RCC 7860 (cell line): ENCODE results near the gene MERTK.
A peak's percentile ranks its signal among the peaks of the same experiment; 100 is the strongest.
"Not testable (repeated sequence)": the region's sequence is repeated elsewhere in the genome, so short reads cannot be mapped to it uniquely, and the experiment has no call there.

ENCODE experiments used
- DNase-seq: peaks from one replicate; pipeline ENCODE4 v3.0.0-alpha.2; 2015; ENCODE audit warnings: low spot score
- FAIRE-seq: peaks from 2 replicates; lab custom pipeline; 2012; peaks lifted over from hg19 to GRCh38; lab: Jason Lieb, UNC

Gene MERTK

DNA sequence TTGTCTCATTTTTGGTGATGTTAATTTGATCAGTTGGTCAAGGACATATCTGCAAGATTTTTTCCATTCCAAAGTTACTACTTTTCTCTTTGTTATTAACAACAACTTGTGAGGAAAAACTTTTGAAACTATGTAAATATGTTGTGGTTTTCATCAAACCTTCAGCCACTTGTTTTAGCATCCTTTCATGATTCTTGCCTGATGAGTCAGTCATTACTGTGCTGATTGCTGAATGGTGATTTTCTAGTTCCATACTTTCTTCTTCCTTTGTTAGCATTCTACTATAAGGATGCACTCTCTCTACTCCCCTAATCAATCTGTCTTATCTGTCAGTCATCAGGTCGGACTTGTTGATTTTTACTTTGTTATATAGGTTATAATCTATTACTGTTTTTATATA is 167.6 kb downstream of the MERTK start:
- DNase-seq = no peak
- no peak for FAIRE-seq

GRCh38 chr2:112069794-112070193 is 171.4 kb downstream of the MERTK start:
- FAIRE-seq, DNase-seq: not testable (repeated sequence)

DNA sequence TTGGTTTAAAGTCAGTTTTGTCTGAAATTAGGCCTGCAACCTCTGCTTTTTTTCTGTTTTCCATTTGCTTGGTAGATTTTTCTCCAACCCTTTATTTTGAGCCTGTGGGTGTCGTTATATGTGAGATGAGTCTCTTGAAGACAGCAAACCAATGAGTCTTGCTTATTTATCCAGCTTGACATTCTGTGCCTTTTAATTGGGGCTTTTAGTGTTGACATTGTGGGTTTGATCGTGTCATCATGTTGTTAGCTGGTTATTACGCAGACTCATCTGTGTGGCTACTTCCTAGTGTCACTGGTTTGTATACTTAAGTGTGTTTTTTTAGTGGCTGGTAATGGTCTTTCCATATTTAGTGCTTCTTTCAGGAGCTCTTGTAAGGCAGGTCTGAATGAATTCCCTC is 175.5 kb downstream of the MERTK start:
- FAIRE-seq (no peak), DNase-seq (no peak)

GRCh38 chr2:112074506-112074905 is 176.1 kb downstream of the MERTK start:
- FAIRE-seq = peak; percentile 33
- no peak for DNase-seq

DNA sequence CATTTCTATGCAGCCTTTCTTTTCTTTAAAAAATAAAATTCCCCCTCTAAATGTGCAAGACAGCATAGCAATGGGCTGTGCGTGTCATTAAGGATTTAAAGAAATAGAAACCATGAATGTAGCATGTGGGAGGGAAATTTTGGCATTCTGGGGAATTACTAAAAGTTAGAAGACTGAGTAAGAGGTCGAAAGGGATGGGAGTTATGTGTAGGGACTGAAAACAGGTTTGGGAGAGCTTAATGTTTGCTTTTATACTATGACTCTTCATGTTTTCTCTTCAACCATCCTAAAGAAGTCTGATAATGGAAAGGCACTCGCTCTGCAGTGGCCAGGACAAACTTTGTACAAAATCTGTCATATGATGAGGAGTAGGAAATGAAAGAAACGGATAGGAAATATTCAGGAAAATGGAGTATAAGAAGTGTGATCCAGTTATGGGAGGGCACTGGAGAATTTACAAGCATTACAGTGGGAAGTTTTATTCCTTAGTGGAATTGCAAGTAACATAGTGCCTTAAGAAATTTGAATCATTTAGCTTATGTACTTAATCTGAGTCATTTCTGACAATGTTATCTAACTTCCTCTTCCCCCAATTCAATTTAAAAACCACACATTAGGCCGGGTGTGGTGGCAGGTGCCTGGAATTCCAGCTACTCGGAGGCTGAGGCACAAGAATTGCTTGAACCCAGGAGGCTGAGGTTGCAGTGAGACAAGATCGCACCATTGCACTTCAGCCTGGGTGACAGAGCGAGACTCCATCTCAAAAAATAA is 177.3 kb downstream of the MERTK start:
- DNase-seq = peak; percentile 20
- no peak for FAIRE-seq

- DNase-seq (no peak), FAIRE-seq (no peak)
These were observed 179.4 kb downstream of the MERTK start for GRCh38 chr2:112077814-112078213.
